ENCODE measurements around the gene HSPA12B. TPM values are rescaled to one million over a fixed set of nuclear protein-coding genes. Genes with fewer than 3 reads are reported as not detected.

HSPA12B gene
- total RNA-seq, 1 donor from 2014 or later = 0.08 TPM

GRCh38 chr20:3699037-3699436, 33.4 kb upstream of the HSPA12B start:
- no peak for DNase-seq (ENCODE audit: low read depth)
- Histone ChIP-seq H3K27me3 (ENCODE audit: control insufficient read depth, insufficient read depth, low read length) (peaks cover 7% of the 10 kb centered on the region), H3K4me3 (ENCODE audit: low read depth, low read length) (no peak overlapping the region), H3K36me3 (ENCODE audit: control insufficient read depth, insufficient read depth, low read length) (no peaks in the 10 kb centered on the region)
- no peak for TF ChIP-seq CTCF (IDR thresholded peaks at IDR 0.05; ENCODE audit: insufficient read depth, low read length, poor library complexity, severe bottlenecking)

- H3K27me3 ChIP-seq (ENCODE audit: control insufficient read depth, insufficient read depth, low read length) = peaks cover 11% of the 10 kb centered on the region
- no peak for TF ChIP-seq CTCF (IDR thresholded peaks at IDR 0.05; ENCODE audit: insufficient read depth, low read length, poor library complexity, severe bottlenecking)
- no peaks in the 10 kb centered on the region for H3K36me3 ChIP-seq (ENCODE audit: control insufficient read depth, insufficient read depth, low read length)
- no peak for DNase-seq (ENCODE audit: low read depth)
- H3K4me3 ChIP-seq (ENCODE audit: low read depth, low read length) = no peak overlapping the region
Measured at GRCh38 chr20:3701061-3701998, 31.2 kb upstream of the HSPA12B start.

GRCh38 chr20:3702611-3703391, 29.7 kb upstream of the HSPA12B start:
- no peak for DNase-seq (ENCODE audit: low read depth)
- peaks cover 11% of the 10 kb centered on the region for H3K27me3 ChIP-seq (ENCODE audit: control insufficient read depth, insufficient read depth, low read length)
- no peak overlapping the region for H3K4me3 ChIP-seq (ENCODE audit: low read depth, low read length)
- no peak for TF ChIP-seq CTCF (IDR thresholded peaks at IDR 0.05; ENCODE audit: insufficient read depth, low read length, poor library complexity, severe bottlenecking)
- H3K36me3 ChIP-seq (ENCODE audit: control insufficient read depth, insufficient read depth, low read length) = no peaks in the 10 kb centered on the region

- DNase-seq (ENCODE audit: low read depth) = no peak
- Histone ChIP-seq H3K4me3 (ENCODE audit: low read depth, low read length) (no peak overlapping the region), H3K27me3 (ENCODE audit: control insufficient read depth, insufficient read depth, low read length) (peaks cover 9% of the 10 kb centered on the region), H3K36me3 (ENCODE audit: control insufficient read depth, insufficient read depth, low read length) (no peaks in the 10 kb centered on the region)
- no peak for TF ChIP-seq CTCF (IDR thresholded peaks at IDR 0.05; ENCODE audit: insufficient read depth, low read length, poor library complexity, severe bottlenecking)
Measured at GRCh38 chr20:3704087-3704486, 28.4 kb upstream of the HSPA12B start.

GRCh38 chr20:3705491-3705969, 27.0 kb upstream of the HSPA12B start:
- no peak for TF ChIP-seq CTCF (IDR thresholded peaks at IDR 0.05; ENCODE audit: insufficient read depth, low read length, poor library complexity, severe bottlenecking)
- Histone ChIP-seq H3K4me3 (ENCODE audit: low read depth, low read length) (no peak overlapping the region), H3K27me3 (ENCODE audit: control insufficient read depth, insufficient read depth, low read length) (peaks cover 12% of the 10 kb centered on the region), H3K36me3 (ENCODE audit: control insufficient read depth, insufficient read depth, low read length) (no peaks in the 10 kb centered on the region)
- DNase-seq (ENCODE audit: low read depth) = no peak
